Stomach smooth muscle (tissue), 2 donors: ENCODE results near the gene TBL1Y.
"Not testable (repeated sequence)": the region's sequence is repeated elsewhere in the genome, so short reads cannot be mapped to it uniquely, and the experiment has no call there.

Experiments used
- H3K27ac ChIP-seq: one replicate; pipeline ENCODE4 v1.7.0; 2013; ENCODE audit warnings: mild to moderate bottlenecking, low read length, inconsistent platforms
- H3K27me3 ChIP-seq, 2 donors: one replicate each; pipeline ENCODE4 v1.7.0; 2013; ENCODE audit warnings: low read length in 2 of 2; ENCODE audit not compliant: insufficient read depth in 2 of 2, control insufficient read depth in 1 of 2
- H3K36me3 ChIP-seq, 2 donors: one replicate each; pipeline ENCODE4 v1.7.0; 2013; ENCODE audit warnings: low read length in 2 of 2; ENCODE audit not compliant: control insufficient read depth in 2 of 2, insufficient read depth in 2 of 2
- H3K4me1 ChIP-seq: one replicate; pipeline ENCODE4 v1.7.0; 2013; ENCODE audit warnings: low read length; ENCODE audit not compliant: control insufficient read depth, insufficient read depth
- H3K4me3 ChIP-seq, 2 donors: one replicate each; pipeline ENCODE4 v1.7.0; 2013; ENCODE audit warnings: low read length in 2 of 2
- H3K9ac ChIP-seq, 2 donors: one replicate each; pipeline ENCODE4 v1.7.0; 2013; ENCODE audit warnings: low read length in 2 of 2, mild to moderate bottlenecking in 1 of 2
- H3K9me3 ChIP-seq, 2 donors: one replicate each; pipeline ENCODE4 v1.7.0; 2013; ENCODE audit warnings: low read length in 2 of 2; ENCODE audit not compliant: control insufficient read depth in 2 of 2
- donor health status: healthy.
- donor health status: Pancreatic carcinoma.

The TBL1Y gene

DNA sequence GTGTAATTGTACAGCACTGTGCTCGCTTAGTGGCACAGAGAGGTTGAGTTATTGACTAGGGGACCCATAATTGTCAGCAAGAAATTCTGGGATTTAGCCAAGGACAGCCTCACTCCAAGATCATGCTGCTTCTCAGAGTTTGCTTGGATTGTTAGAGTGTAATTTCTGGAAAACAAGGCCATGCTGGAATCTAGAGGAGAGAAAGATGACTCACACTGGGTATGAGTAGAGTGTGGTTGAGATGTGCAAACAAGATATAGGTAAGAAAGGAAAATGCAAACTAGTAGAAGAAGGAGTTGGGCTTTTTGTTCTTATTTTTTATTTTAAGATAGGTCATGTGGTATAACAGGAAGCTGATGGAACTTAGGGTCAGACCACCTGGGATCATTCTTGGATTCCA, 97.4 kb downstream of the TBL1Y start:
- Histone ChIP-seq H3K27me3 (no peaks in the 10 kb centered on the region), H3K36me3 (no peaks in the 10 kb centered on the region)

DNA sequence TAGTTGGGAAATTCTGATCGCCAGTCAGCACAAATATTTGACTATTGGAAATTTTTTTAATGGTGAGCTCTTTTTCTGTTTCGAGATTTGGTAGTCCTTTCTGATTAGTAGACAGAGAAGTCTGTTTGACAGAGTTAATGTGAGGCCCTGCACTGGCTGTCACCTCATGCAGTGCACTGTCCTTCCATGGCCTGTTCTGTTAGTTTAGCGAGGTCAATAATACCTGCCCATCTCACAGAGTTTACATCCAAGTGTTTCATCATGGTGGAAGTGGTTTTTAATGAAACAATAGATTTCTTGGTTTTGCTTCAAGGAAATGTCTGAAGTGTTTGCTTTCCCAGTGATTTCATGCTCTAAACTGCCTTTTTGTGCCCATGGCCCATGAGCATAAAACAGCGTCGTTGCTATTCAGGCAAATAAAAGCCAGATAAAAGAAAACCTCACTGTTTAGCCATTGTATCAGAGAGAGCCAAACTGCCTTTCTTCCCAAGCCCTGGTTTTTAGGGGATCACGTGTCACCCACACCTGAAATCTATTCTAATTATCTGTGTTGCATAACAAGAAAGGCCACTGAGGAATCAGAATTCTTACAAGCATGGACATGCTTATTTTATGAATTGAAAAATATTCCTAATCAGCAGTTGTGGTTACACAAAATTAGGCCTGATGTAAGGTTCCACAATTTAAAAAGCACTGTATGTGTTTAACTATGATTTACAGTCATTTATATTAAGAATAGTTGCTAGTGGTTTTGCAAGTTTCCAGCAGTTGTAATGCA, 98.3 kb downstream of the TBL1Y start:
- no peak overlapping the region for H3K27ac ChIP-seq
- no peaks in the 10 kb centered on the region for H3K4me1 ChIP-seq
- no peaks in the 10 kb centered on the region for H3K9me3 ChIP-seq
- H3K36me3 ChIP-seq, result no peaks in the 10 kb centered on the region
- H3K4me3 ChIP-seq, result no peak overlapping the region
- no peaks in the 10 kb centered on the region for H3K27me3 ChIP-seq
- no peak overlapping the region for H3K9ac ChIP-seq

More for the DNA sequence above, 97.4 kb downstream of the TBL1Y start:
- H3K4me1 ChIP-seq, result no peaks in the 10 kb centered on the region
- H3K9me3 ChIP-seq, result no peaks in the 10 kb centered on the region
- H3K27ac ChIP-seq, result no peak overlapping the region
- H3K9ac ChIP-seq, result no peak overlapping the region
- no peak overlapping the region for H3K4me3 ChIP-seq

DNA sequence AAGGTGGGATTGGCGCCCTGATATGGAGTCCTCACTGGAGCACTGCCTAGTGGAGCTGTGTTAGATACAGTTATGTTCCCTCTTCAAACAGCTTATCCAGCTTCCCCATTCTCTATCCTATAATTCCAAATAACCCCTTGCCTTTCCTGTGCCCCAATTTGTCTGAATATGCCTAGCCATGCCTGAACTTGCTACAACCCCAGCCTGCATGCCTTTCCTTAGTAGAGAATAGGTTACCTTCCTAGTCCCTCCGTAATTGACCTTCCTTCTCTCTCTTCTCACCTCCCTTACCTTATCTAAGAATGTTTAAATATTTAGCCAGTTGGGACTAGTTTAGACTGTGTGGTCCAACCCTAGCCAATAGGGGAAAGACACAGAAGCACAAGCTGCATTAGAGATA, 102.6 kb downstream of the TBL1Y start:
- Histone ChIP-seq H3K4me3 (no peak overlapping the region), H3K4me1 (no peaks in the 10 kb centered on the region), H3K27ac (no peak overlapping the region), H3K27me3 (no peaks in the 10 kb centered on the region), H3K36me3 (no peaks in the 10 kb centered on the region), H3K9me3 (no peaks in the 10 kb centered on the region), H3K9ac (no peak overlapping the region)

DNA sequence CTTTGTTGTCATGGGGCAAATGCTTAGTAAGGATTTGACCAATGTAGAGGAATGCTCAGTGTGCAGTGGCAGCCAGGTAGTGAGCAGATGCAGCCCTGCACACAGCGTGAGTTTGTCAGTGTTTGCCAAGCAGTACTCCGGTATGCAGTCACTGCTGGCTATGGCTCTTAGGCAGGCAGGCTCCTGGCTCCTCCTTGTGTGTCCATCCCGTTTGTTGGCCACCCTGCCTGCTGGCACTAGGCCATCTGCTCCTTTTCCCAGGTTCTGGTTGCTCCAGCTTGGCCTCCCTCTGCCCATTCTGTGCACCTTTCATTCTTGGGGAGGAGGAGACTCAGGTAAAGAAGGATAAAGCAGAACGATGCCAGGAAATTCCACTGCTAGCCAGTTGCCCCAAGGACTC, 106.0 kb downstream of the TBL1Y start:
- Histone ChIP-seq H3K9me3 (no peaks in the 10 kb centered on the region), H3K4me1 (no peaks in the 10 kb centered on the region), H3K4me3 (no peak overlapping the region), H3K9ac (no peak overlapping the region), H3K27ac (no peak overlapping the region), H3K27me3 (no peaks in the 10 kb centered on the region), H3K36me3 (no peaks in the 10 kb centered on the region)

DNA sequence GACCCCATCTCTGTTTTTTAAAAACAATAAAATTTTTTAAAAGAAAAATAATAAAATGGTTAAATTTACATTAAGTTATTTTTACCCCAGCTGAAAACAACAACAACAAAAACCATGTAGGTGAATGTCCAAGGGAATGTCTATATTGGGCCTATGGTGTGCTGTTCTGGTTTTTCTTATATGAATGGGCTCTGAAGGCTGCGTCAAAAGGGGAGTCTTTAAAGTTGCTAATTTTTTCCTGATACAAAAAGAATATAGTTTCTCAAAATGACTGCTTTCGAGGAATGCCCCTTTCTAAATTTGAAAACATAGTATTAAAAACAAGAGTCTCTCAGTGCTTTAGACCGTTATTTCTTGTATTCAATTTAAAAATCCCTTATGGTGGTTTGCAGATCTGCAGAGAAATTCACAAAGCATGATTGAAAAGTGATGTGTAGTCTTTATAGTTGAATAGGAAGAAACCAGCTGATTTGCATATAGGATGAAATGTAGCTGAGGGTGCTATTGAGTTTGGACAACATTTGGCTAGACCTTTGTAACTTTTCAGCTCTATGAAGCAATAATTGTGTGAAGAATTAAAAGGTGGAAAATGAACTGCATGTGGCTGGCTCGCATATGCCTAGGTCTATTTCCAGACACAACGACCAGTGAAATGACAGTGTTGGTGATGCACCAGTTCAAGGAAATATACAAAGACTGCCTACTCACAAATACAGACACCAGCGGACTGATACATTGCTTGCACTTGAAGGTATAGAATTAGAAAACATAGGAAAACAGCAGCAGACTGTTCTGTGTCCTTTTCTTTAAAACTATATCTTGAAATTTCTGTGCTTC, 107.0 kb downstream of the TBL1Y start:
- Histone ChIP-seq H3K27ac (no peak overlapping the region), H3K4me1 (no peaks in the 10 kb centered on the region), H3K4me3 (no peak overlapping the region), H3K9me3 (no peaks in the 10 kb centered on the region), H3K9ac (no peak overlapping the region), H3K36me3 (no peaks in the 10 kb centered on the region), H3K27me3 (no peaks in the 10 kb centered on the region)

DNA sequence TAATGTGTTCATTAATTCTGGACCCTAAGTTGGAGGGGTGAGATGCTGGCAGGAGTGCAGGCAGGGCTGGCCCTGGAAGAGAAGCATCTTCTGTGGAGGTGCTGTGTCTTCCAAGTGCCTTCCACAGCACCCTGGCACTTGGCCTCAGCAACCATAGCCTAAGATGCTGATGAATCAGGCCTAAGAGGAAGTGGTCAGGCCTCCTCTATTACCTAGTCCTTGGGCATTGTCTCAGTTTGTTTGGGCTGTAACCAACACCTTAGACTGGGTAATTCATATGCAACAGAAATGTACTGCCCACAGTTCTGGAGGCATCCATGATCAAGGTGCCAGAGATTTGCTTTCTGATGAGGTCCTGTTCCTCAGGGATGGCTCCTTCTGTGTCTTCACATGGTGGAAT, 128.5 kb downstream of the TBL1Y start:
- H3K9me3 ChIP-seq, result no peaks in the 10 kb centered on the region
- no peaks in the 10 kb centered on the region for H3K4me1 ChIP-seq
- no peak overlapping the region for H3K27ac ChIP-seq
- H3K36me3 ChIP-seq, result no peaks in the 10 kb centered on the region
- no peak overlapping the region for H3K9ac ChIP-seq
- H3K4me3 ChIP-seq, result no peak overlapping the region
- no peaks in the 10 kb centered on the region for H3K27me3 ChIP-seq

DNA sequence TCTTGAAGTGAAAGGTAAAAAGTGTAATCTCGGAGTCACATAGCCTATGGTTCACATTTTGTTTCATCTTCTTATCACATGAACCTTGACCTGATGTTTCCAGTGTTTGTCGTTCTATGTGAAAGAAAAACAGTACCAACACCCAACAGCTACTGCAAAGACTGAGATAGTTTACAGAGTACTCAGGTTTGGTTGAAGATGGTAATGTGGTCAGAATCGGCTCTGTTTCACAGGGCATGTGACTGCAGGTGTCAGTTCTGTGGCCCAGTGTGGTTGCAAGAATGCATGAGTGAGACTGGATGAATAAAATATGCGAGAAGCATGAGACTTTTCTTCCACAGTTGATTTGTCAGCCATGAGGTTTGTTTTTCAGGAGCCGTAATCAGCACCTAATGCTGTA, 130.2 kb downstream of the TBL1Y start:
- no peaks in the 10 kb centered on the region for H3K36me3 ChIP-seq
- H3K27ac ChIP-seq, result no peak overlapping the region
- no peak overlapping the region for H3K4me3 ChIP-seq
- no peaks in the 10 kb centered on the region for H3K9me3 ChIP-seq
- H3K27me3 ChIP-seq, result no peaks in the 10 kb centered on the region
- no peak overlapping the region for H3K9ac ChIP-seq
- H3K4me1 ChIP-seq, result no peaks in the 10 kb centered on the region

DNA sequence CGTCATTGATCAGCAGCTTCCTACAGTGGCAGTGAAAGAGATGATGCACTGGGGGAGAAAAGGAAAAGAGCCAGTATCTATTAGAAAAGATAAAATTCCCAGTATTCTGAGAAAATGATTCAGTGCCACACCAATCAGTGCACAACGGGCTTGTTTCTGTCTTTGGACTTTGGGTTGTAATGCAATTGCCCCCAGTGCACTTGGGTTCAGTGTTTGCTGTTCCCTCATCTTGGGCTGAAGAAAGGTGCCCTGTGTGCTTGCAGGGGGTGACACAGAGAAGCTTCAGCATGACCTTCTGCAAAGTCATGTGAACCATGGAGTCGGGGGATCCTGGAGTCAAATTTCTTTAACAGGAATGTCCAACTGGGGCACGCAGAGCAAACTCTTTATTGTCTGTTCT, 131.5 kb downstream of the TBL1Y start:
- no peaks in the 10 kb centered on the region for H3K9me3 ChIP-seq
- no peaks in the 10 kb centered on the region for H3K36me3 ChIP-seq
- H3K4me1 ChIP-seq, result no peaks in the 10 kb centered on the region
- no peak overlapping the region for H3K27ac ChIP-seq
- H3K4me3 ChIP-seq, result no peak overlapping the region
- H3K9ac ChIP-seq, result no peak overlapping the region
- no peaks in the 10 kb centered on the region for H3K27me3 ChIP-seq

DNA sequence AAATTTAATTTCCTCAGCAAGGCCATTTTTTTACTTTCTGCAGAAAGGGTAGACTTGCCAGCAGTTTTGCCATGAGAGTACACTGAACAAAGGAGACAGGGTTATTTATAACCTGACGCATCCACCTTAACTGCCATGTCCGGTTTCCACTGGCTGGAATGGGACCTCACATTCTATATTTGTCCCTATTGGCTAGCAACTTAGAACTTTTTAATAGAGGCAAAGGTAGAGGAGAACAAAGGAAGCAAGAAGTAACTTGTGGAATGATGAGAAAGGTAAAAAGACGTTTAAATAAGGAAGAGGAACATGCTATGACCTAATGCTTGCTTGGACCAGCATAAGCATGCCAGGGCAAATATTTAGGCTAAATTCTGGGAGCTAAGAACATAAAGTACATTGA, 142.0 kb downstream of the TBL1Y start:
- H3K9me3 ChIP-seq, H3K27me3 ChIP-seq, H3K4me1 ChIP-seq, H3K36me3 ChIP-seq, H3K4me3 ChIP-seq, H3K9ac ChIP-seq, H3K27ac ChIP-seq: not testable (repeated sequence)

DNA sequence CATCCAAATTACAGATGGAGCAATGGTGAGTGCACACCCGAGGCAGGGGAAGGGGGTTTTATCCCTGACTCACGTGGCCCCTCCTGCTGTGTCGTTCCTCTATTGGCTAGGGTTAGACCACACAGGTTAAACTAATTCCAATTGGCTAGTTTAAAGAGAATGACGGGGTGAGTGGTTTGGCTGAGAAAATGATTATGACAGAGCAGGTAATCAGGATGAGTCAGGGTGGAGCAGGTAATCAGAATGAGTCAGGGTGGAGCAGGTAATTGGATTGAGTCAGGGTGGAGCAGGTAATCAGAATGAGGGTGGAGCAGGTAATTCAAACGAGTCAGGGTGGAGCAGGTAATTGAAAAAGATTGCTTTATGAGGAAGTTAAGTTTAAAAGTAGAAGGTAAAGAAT, 146.4 kb downstream of the TBL1Y start:
- Histone ChIP-seq H3K36me3 (no peaks in the 10 kb centered on the region), H3K9me3 (no peaks in the 10 kb centered on the region), H3K4me1 (no peaks in the 10 kb centered on the region), H3K4me3 (no peak overlapping the region), H3K27ac (no peak overlapping the region), H3K27me3 (no peaks in the 10 kb centered on the region), H3K9ac (no peak overlapping the region)

DNA sequence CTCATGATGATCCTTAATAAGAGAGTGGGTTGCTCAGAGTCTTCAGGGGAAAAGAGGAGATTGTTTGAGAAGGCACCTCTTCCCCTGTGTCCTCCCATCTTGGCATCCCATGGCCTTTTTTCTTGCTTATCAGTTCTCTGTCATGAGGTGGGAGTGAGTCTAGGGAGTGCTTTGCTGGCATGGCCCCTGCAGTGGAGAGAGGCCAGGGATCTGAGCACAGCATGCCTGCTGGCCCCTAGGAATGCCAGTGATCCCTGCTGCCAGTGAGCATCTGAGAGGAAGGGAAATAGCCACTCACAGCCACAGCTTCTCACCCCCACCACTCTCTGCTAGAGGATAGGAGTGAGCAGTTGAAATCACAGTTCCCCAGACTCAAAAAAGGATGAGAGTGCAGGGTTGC, 168.2 kb downstream of the TBL1Y start:
- no peak overlapping the region for H3K9ac ChIP-seq
- H3K4me1 ChIP-seq, result no peaks in the 10 kb centered on the region
- H3K27me3 ChIP-seq, result no peaks in the 10 kb centered on the region

More for the DNA sequence above, 168.2 kb downstream of the TBL1Y start:
- H3K27ac ChIP-seq, result no peak overlapping the region
- no peak overlapping the region for H3K4me3 ChIP-seq
- H3K36me3 ChIP-seq, result no peaks in the 10 kb centered on the region
- H3K9me3 ChIP-seq, result no peaks in the 10 kb centered on the region
